Type B pancreatic cell (in vitro differentiated cells): ENCODE measurements around the gene KCTD2. TPM values are rescaled to one million over a fixed set of nuclear protein-coding genes. Genes with fewer than 3 reads are reported as not detected.

ENCODE experiments used
- DNase-seq: peaks from one replicate; pipeline ENCODE4 v3.0.0; 2021; ENCODE audit warnings: mixed read lengths; ENCODE audit not compliant: unreplicated experiment; ENCODE audit errors: extremely low spot score
- H3K27ac Mint-ChIP-seq: 2 replicates; pipeline ENCODE4 v1.8.0; 2021; ENCODE audit warnings: mild to moderate bottlenecking, mixed read lengths
- H3K27me3 Mint-ChIP-seq: 2 replicates; pipeline ENCODE4 v1.8.0; 2021; ENCODE audit warnings: mixed read lengths
- H3K36me3 Mint-ChIP-seq: 2 replicates; pipeline ENCODE4 v1.8.0; 2021; ENCODE audit warnings: mixed read lengths
- H3K4me1 Mint-ChIP-seq: one replicate; pipeline ENCODE4 v1.8.0; 2021; ENCODE audit warnings: mixed read lengths; ENCODE audit not compliant: unreplicated experiment
- H3K4me3 Mint-ChIP-seq: 2 replicates; pipeline ENCODE4 v1.8.0; 2021; ENCODE audit warnings: mild to moderate bottlenecking, mixed read lengths
- H3K9me3 Mint-ChIP-seq: 2 replicates; pipeline ENCODE4 v1.8.0; 2021; ENCODE audit warnings: mixed read lengths
- CTCF ChIP-seq: fragments of 200-600 bp; sonication (generic); conservative IDR thresholded peaks from 2 replicates; pipeline ENCODE4 v1.5.0; 2021; ENCODE audit warnings: antibody characterized with exemption, mild to moderate bottlenecking
- total RNA-seq: library from RNA; stranded (reverse); gene quantifications from 2 replicates; pipeline ENCODE4 v1.2.1, GENCODE V29; 2021; ENCODE audit warnings: low replicate concordance

Gene KCTD2
- total RNA-seq, 1 donor from 2014 or later: 26.1 TPM

GRCh38 chr17:75090871-75091854 is 44.1 kb downstream of the KCTD2 start:
- peaks cover 39% of the 10 kb centered on the region for H3K4me1 Mint-ChIP-seq
- peaks cover 3% of the 10 kb centered on the region for H3K36me3 Mint-ChIP-seq
- H3K4me3 Mint-ChIP-seq: peak overlapping the region; percentile 77
- peak overlapping the region; percentile 87 for H3K27ac Mint-ChIP-seq
- TF ChIP-seq CTCF: no peak
- no peak for DNase-seq
- no peaks in the 10 kb centered on the region for H3K9me3 Mint-ChIP-seq
- H3K27me3 Mint-ChIP-seq: no peaks in the 10 kb centered on the region

- peak overlapping the region; percentile 87 for H3K27ac Mint-ChIP-seq
Measured at GRCh38 chr17:75091855-75092327, 44.9 kb downstream of the KCTD2 start.

GRCh38 chr17:75093548-75094158 is 46.6 kb downstream of the KCTD2 start:
- Mint-ChIP-seq H3K27ac (peak overlapping the region; percentile 87), H3K9me3 (no peaks in the 10 kb centered on the region), H3K4me1 (peaks cover 33% of the 10 kb centered on the region), H3K36me3 (peaks cover 5% of the 10 kb centered on the region), H3K4me3 (no peak overlapping the region), H3K27me3 (no peaks in the 10 kb centered on the region)
- DNase-seq: no peak
- no peak for TF ChIP-seq CTCF

More at GRCh38 chr17:75091855-75092327, 44.9 kb downstream of the KCTD2 start:
- Mint-ChIP-seq H3K36me3 (peaks cover 3% of the 10 kb centered on the region), H3K4me3 (peak overlapping the region; percentile 77), H3K4me1 (peaks cover 33% of the 10 kb centered on the region), H3K27me3 (no peaks in the 10 kb centered on the region), H3K9me3 (no peaks in the 10 kb centered on the region)
- no peak for DNase-seq
- TF ChIP-seq CTCF: no peak

- TF ChIP-seq CTCF: no peak
- no peak for DNase-seq
- no peaks in the 10 kb centered on the region for H3K9me3 Mint-ChIP-seq
- H3K27me3 Mint-ChIP-seq: no peaks in the 10 kb centered on the region
- peak overlapping the region; percentile 87 for H3K27ac Mint-ChIP-seq
- H3K4me3 Mint-ChIP-seq: no peak overlapping the region
- H3K4me1 Mint-ChIP-seq: peaks cover 25% of the 10 kb centered on the region
- H3K36me3 Mint-ChIP-seq: peaks cover 9% of the 10 kb centered on the region
Measured at GRCh38 chr17:75094871-75095399, 47.9 kb downstream of the KCTD2 start.

GRCh38 chr17:75096082-75096625 is 49.1 kb downstream of the KCTD2 start:
- H3K4me1 Mint-ChIP-seq: peaks cover 15% of the 10 kb centered on the region
- H3K36me3 Mint-ChIP-seq: peaks cover 9% of the 10 kb centered on the region
- H3K27ac Mint-ChIP-seq: peak overlapping the region; percentile 100
- H3K9me3 Mint-ChIP-seq: no peaks in the 10 kb centered on the region
- H3K4me3 Mint-ChIP-seq: peak overlapping the region; percentile 68
- no peak for DNase-seq
- H3K27me3 Mint-ChIP-seq: no peaks in the 10 kb centered on the region
- no peak for TF ChIP-seq CTCF
